Fibroblast of the aortic adventitia (primary cell): ENCODE measurements around the gene SPEM3. TPM values are rescaled to one million over a fixed set of nuclear protein-coding genes. Genes with fewer than 3 reads are reported as not detected.

Experiments used
- DNase-seq: peaks from one replicate; pipeline ENCODE4 v3.0.0-alpha.2; 2010; ENCODE audit warnings: low read depth
- H3K4me3 ChIP-seq: 2 replicates; pipeline ENCODE4 v1.5.1; 2011; ENCODE audit warnings: low read depth, mild to moderate bottlenecking, control low read depth, low read length, moderate library complexity
- total RNA-seq: library from RNA; depleted of rRNA; stranded (reverse); fragments of >200 nt; gene quantifications from 2 replicates; pipeline ENCODE4 v1.2.3, GENCODE V29; 2012; ENCODE audit warnings: low replicate concordance
- TF ChIP-seq, protein P1 (sequence below): IDR thresholded peaks from 2 replicates; pipeline ENCODE4 v1.5.1; 2011; ENCODE audit warnings: mild to moderate bottlenecking, low read length, control low read depth, inconsistent platforms; ENCODE audit not compliant: insufficient read depth

Gene SPEM3
- total RNA-seq, result 0.25 TPM in 1 of 2 replicates, not detected in the other

DNA sequence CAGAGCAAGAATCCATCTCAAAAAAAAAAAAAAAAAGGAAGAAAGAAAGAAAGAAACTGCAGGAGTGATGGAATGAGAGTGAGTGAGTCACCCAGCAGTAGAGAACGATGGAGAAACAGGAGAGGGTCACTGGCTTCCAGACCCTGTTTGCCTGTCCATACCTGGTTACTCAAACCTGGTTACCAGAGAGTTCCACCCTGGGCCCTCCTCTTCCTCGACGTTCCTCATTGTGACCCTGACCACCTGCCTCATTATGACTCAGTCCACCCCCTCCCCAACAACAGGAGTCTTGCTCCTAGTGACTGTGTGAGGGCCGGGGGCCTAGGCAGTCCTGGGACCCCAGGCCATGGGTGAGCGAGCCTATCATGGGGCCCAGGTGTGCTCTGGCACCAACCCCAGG lies at the start of gene SPEM3:
Gene SPEM3, plus strand, starts transcription at position 301 of the 400 bp plus-strand sequence. Its CDS starts 46 bp downstream, at position 347.
- TF ChIP-seq, protein P1, sequence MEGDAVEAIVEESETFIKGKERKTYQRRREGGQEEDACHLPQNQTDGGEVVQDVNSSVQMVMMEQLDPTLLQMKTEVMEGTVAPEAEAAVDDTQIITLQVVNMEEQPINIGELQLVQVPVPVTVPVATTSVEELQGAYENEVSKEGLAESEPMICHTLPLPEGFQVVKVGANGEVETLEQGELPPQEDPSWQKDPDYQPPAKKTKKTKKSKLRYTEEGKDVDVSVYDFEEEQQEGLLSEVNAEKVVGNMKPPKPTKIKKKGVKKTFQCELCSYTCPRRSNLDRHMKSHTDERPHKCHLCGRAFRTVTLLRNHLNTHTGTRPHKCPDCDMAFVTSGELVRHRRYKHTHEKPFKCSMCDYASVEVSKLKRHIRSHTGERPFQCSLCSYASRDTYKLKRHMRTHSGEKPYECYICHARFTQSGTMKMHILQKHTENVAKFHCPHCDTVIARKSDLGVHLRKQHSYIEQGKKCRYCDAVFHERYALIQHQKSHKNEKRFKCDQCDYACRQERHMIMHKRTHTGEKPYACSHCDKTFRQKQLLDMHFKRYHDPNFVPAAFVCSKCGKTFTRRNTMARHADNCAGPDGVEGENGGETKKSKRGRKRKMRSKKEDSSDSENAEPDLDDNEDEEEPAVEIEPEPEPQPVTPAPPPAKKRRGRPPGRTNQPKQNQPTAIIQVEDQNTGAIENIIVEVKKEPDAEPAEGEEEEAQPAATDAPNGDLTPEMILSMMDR, result no peak
- no peak within 1 kb of the TSS for H3K4me3 ChIP-seq
- no peak for DNase-seq

DNA sequence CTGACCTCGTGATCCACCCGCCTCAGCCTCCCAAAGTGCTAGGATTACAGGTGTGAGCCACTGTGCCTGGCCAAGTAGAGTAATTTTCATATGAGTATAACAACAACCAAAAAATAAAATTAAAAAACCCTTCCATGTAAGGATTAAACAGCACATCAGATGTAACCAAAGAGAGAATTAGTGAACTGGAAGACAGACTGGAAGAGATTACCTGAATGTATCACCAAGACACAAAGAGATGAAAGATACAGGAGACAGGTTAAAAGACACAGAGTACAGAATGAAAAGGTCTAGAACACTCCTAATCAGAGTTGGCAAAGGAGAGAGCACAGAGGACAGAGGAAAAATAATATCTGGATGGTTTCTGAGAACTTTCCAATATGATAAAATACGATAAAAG lies 49.5 kb upstream of the SPEM3 start:
- TF ChIP-seq, protein P1, result no peak
- no peak for DNase-seq
- no peak overlapping the region for H3K4me3 ChIP-seq

DNA sequence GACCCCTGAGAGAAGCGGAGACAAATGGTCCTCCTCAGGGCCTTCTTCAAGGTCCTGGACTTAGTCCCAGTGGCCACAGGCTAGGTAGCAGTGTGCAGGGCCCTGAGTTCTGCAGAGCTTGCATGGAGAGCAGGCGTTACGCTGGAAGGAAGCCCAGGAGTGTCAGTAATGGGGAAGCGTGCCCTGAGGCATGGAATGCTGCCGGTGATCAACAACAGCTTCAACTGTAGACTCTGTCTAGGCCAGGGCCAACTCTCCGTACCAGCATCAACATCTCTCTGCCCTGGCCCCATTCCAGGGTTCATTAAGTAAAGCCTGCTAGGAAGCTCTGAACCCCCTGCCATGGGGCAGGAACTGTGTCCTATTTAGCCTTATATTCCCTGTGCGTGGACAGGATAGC lies 48.3 kb upstream of the SPEM3 start:
- TF ChIP-seq, protein P1, result no peak
- H3K4me3 ChIP-seq, result no peak overlapping the region
- DNase-seq, result peak; percentile 74

DNA sequence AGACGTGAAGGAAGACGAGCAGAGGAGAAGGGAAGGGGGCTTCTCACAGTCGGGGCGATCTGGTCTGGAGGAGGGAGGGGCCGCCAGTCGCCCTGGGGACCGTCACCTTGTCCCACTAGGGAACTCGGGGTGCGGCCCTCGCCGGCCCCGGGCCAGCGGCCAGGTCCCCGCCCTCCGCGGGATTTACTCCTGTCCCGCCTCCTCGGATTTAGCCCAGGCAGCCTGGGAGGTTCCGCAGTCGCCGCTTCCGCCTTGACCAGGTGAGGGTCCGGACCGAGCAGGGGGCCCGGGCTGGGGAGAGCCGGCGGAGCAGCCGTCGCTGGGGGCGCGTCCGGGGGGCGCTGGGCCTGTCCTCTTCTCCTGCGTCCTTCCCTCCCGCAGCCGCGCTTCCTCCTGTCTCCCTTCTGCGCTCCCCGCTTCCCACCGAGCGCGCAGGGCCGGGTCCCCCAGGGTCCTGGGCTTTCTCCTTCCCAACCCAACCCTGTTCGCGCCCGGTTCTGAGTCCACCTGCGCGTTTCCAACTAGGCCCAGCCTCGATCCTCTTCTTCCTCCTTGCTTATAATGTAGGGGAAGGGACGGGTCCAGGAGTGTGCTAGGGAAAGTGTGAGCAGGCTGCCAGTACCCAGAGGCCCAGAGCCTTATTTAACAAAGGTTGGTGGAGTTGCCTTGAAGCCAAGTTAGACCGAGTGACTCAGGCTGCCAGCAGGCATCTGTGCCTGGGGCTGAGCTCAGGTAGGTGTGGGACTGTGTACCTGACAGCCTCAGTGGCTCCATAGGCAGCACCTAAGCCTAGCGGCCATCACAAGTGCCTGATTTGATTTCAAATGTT lies 47.6 kb upstream of the SPEM3 start, which contains the start of gene TNK1:
Gene TNK1, plus strand, starts transcription at position 235 of the 829 bp plus-strand sequence. CDS start 1,838 bp downstream, outside the sequence.
- TF ChIP-seq, protein P1, result no peak
- no peak for DNase-seq
- H3K4me3 ChIP-seq, result peak within 1 kb of the TSS; percentile 25

DNA sequence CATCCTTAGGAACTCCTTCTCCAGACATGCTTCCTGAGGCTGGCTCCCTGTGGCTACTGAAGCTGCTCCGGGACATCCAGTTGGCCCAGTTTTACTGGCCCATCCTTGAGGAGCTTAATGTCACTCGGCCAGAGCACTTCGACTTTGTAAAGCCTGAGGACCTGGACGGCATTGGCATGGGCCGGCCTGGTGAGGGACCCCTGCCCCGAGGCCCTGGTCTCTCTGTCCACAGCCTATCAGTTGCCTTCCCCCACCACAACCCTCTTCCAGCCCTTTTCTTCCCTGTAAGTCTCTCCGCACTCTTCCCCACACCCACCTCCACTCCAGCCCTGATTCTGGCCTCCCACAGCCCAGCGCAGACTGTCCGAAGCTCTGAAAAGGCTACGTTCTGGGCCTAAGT lies 45.8 kb upstream of the SPEM3 start:
- TF ChIP-seq, protein P1, result no peak
- DNase-seq, result no peak
- H3K4me3 ChIP-seq, result no peak overlapping the region

DNA sequence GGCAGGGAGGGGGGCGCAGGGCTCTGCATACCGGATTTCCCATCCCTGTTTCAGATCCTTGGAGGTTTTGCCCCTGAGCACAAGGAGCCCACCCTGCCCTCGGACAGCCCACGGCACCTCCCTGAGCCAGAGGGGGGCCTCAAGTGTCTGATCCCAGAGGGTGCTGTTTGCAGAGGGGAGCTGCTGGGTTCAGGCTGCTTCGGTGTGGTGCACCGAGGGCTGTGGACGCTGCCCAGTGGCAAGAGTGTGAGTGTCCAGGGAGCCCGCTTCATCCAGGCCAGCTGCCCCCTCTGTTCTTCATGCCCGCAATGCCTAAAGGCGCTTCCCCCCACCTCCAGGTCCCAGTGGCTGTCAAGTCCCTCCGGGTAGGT lies 45.3 kb upstream of the SPEM3 start:
- no peak overlapping the region for H3K4me3 ChIP-seq
- no peak for DNase-seq
- TF ChIP-seq, protein P1, result no peak
